Keratinocyte (primary cell): ENCODE data around the gene SLC17A2. TPM values are rescaled to one million over a fixed set of nuclear protein-coding genes. Genes with fewer than 3 reads are reported as not detected.

Source experiments
- DNase-seq: peaks from one replicate; pipeline ENCODE4 v3.0.0-alpha.2; 2011; ENCODE audit warnings: low read depth, missing footprints, low spot score
- FAIRE-seq: peaks from 2 replicates; lab custom pipeline; 2011; peaks lifted over from hg19 to GRCh38; lab: Jason Lieb, UNC
- H2AFZ ChIP-seq: 2 replicates; pipeline ENCODE4 v1.6.0; 2012; ENCODE audit warnings: low read length, control low read depth, inconsistent platforms; ENCODE audit not compliant: control insufficient read depth
- H3K27ac ChIP-seq: 2 replicates; pipeline ENCODE4 v1.5.1; 2011; ENCODE audit warnings: low read length; ENCODE audit not compliant: control insufficient read depth, insufficient read depth
- H3K27me3 ChIP-seq: 3 replicates; pipeline ENCODE4 v1.6.0; 2011; ENCODE audit warnings: low read length; ENCODE audit not compliant: control insufficient read depth, insufficient read depth; ENCODE audit errors: extremely low read depth
- H3K36me3 ChIP-seq, 2 experiments: 2 replicates in 1 of 2; 3 replicates in 1 of 2; pipeline ENCODE4 v1.5.1; 2011; ENCODE audit warnings: low read length in 2 of 2, mild to moderate bottlenecking in 1 of 2; ENCODE audit not compliant: control insufficient read depth in 2 of 2, insufficient read depth in 2 of 2; ENCODE audit errors: extremely low read depth in 1 of 2
- H3K4me1 ChIP-seq: 3 replicates; pipeline ENCODE4 v1.5.1; 2011; ENCODE audit warnings: low read length; ENCODE audit not compliant: control insufficient read depth, insufficient read depth; ENCODE audit errors: extremely low read depth
- H3K4me2 ChIP-seq: 3 replicates; pipeline ENCODE4 v1.6.0; 2011; ENCODE audit warnings: low read depth, low read length; ENCODE audit not compliant: control insufficient read depth, insufficient read depth; ENCODE audit errors: extremely low read depth
- H3K4me3 ChIP-seq, 3 experiments: fragments of 200-600 bp in 1 of 3; sonication (generic) in 1 of 3; 2 replicates in 2 of 3; 3 replicates in 1 of 3; pipeline ENCODE4 v1.5.1; 2011 to 2016; ENCODE audit warnings: low read length in 3 of 3, mild to moderate bottlenecking in 3 of 3, control low read depth in 2 of 3, inconsistent platforms in 1 of 3, low read depth in 1 of 3, mixed read lengths in 1 of 3, mixed run types in 1 of 3, moderate library complexity in 1 of 3; ENCODE audit not compliant: control insufficient read depth in 2 of 3, insufficient read depth in 2 of 3; ENCODE audit errors: extremely low read depth in 1 of 3
- H3K79me2 ChIP-seq: 2 replicates; pipeline ENCODE4 v1.6.0; 2012; ENCODE audit warnings: low read length; ENCODE audit not compliant: control insufficient read depth, insufficient read depth
- H3K9ac ChIP-seq: 3 replicates; pipeline ENCODE4 v1.6.0; 2011; ENCODE audit warnings: low read length; ENCODE audit not compliant: control insufficient read depth, insufficient read depth; ENCODE audit errors: extremely low read depth
- H3K9me1 ChIP-seq: 3 replicates; pipeline ENCODE4 v1.6.0; 2011; ENCODE audit warnings: low read length; ENCODE audit not compliant: control insufficient read depth, insufficient read depth; ENCODE audit errors: extremely low read depth
- H3K9me3 ChIP-seq: 2 replicates; pipeline ENCODE4 v1.5.1; 2012; ENCODE audit warnings: low read depth, low read length; ENCODE audit not compliant: control insufficient read depth
- H4K20me1 ChIP-seq: 3 replicates; pipeline ENCODE4 v1.6.0; 2011; ENCODE audit warnings: low read length; ENCODE audit not compliant: control insufficient read depth, insufficient read depth; ENCODE audit errors: extremely low read depth
- EZH2 ChIP-seq: IDR thresholded peaks from one replicate; pipeline ENCODE4 v1.6.1; 2012; ENCODE audit warnings: inconsistent platforms, mild to moderate bottlenecking, low read length, moderate library complexity
- dilution Hi-C: fragments of 300-500 bp; cut with MboI; formaldehyde crosslinking; loops from one replicate; pipeline ENCODE4 v1.7.0; 2020; ENCODE audit warnings: low sequenced_read_pairs; ENCODE audit not compliant: extremely low pct_ligation_motif_present
- polyA plus RNA-seq, 5 experiments: library from polyadenylated mRNA; depleted of rRNA in 3 of 5; stranded (reverse) in 3 of 5; stranded (forward) in 1 of 5; unstranded in 1 of 5; fragments of >200 nt; gene quantifications; 1 replicate in 1 of 5; 2 replicates in 3 of 5; 3 replicates in 1 of 5; pipeline versions ENCODE4 v1.2.1 to v1.2.3, GENCODE V29; 2011 to 2012; ENCODE audit warnings: missing spikeins in 2 of 5, low read depth in 1 of 5, low replicate concordance in 1 of 5
- TF ChIP-seq, protein P1 (sequence below), 3 experiments: IDR thresholded peaks in 1 of 3; conservative IDR thresholded peaks in 1 of 3; optimal IDR thresholded peaks in 1 of 3; 2 replicates in 2 of 3; 3 replicates in 1 of 3; pipeline versions ENCODE3 to v1.5.1; 2011; ENCODE audit warnings: low read length in 3 of 3, mild to moderate bottlenecking in 3 of 3, moderate library complexity in 2 of 3, control low read depth in 1 of 3, inconsistent platforms in 1 of 3; ENCODE audit not compliant: insufficient read depth in 2 of 3; ENCODE audit errors: extremely low read depth in 1 of 3

SLC17A2 gene
- polyA plus RNA-seq, 1 donor (not counting 4 experiments of a cell fraction or from before 2014, with no cell fraction given): not detected

DNA sequence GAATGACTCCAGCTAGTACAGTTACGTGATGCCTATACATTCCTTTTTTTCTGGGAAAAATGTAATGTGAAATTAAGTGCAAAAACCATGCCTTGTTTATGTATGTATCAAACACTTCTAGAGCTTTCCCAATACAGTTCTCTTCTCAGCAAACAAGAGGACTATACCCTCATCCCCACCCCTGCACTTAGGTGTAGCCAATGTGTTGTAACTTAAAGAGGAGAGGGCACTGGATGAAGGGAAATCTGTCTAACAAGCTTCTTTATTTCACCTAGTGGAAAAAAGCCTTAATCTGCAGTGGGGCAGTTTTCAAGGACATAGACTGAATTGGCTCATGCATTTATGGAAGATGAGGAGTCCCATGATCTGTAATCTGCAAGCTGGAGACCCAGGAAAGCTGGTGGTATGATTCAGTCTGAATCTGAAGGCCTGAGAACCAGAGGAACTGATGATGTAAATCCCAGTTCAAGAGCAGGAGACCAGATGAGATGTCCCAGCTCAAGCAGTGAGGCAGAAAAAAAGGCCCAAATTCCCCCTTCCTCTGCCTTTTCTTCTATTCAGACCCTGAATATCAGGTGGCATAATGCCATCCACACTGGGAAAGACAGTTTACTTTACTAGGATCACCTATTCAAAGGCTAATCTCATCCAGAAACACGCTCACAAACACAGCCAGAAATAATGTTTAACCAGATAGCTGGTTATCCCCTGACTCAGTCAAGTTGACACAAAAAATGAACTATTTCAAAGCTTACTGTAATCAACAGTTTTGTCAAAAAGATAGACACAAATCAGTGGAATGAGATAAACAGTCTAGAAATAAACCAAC is 30.7 kb downstream of the SLC17A2 start:
- dilution Hi-C loops: no loop called here
- H2AFZ ChIP-seq: no peak overlapping the region

DNA sequence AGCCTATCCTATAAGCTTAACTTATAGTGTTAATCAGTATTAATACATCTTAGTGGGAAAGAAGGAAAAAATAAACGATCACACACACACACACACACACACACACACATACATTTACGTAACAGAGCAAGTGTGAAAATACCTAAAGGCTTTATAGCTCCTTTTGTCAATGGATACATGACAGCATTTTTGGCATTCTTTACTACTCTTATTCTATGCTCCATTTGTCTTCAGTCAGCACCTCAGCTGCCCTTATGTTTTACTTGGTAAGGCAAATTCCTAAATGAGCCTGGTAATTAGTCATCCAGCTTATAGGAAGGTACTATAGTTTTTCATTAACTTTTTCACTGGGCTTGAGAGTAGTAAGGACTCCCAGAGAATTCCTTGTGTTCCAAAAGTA is 31.4 kb downstream of the SLC17A2 start:
- Histone ChIP-seq H3K4me3 (no peak overlapping the region), H2AFZ (no peak overlapping the region), H3K4me1 (no peaks in the 10 kb centered on the region), H3K4me2 (no peak overlapping the region), H3K9ac (no peak overlapping the region), H3K27ac (no peak overlapping the region), H3K36me3 (no peaks in the 10 kb centered on the region), H3K79me2 (no peaks in the 10 kb centered on the region), H4K20me1 (no peaks in the 10 kb centered on the region), H3K9me1 (no peaks in the 10 kb centered on the region), H3K9me3 (no peaks in the 10 kb centered on the region), H3K27me3 (no peaks in the 10 kb centered on the region)
- DNase-seq (no peak), FAIRE-seq (no peak)
- no peak for TF ChIP-seq EZH2
- TF ChIP-seq, protein P1, sequence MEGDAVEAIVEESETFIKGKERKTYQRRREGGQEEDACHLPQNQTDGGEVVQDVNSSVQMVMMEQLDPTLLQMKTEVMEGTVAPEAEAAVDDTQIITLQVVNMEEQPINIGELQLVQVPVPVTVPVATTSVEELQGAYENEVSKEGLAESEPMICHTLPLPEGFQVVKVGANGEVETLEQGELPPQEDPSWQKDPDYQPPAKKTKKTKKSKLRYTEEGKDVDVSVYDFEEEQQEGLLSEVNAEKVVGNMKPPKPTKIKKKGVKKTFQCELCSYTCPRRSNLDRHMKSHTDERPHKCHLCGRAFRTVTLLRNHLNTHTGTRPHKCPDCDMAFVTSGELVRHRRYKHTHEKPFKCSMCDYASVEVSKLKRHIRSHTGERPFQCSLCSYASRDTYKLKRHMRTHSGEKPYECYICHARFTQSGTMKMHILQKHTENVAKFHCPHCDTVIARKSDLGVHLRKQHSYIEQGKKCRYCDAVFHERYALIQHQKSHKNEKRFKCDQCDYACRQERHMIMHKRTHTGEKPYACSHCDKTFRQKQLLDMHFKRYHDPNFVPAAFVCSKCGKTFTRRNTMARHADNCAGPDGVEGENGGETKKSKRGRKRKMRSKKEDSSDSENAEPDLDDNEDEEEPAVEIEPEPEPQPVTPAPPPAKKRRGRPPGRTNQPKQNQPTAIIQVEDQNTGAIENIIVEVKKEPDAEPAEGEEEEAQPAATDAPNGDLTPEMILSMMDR (optimal IDR thresholded peaks at IDR 0.05 in 1 of 3, IDR thresholded peaks at IDR 0.05 in 1 of 3, conservative IDR thresholded peaks at IDR 0.05 in 1 of 3; ENCODE audit: extremely low read depth in 1 of 3, insufficient read depth in 2 of 3, low read length in 3 of 3): no peak
- dilution Hi-C loops: no loop called here

More for the DNA sequence above, 30.7 kb downstream of the SLC17A2 start:
- Histone ChIP-seq H3K4me1 (no peaks in the 10 kb centered on the region), H3K27ac (no peak overlapping the region), H3K27me3 (no peaks in the 10 kb centered on the region), H3K9me1 (no peaks in the 10 kb centered on the region), H3K9me3 (no peaks in the 10 kb centered on the region), H3K36me3 (no peaks in the 10 kb centered on the region), H3K4me2 (no peak overlapping the region), H3K4me3 (no peak overlapping the region), H3K9ac (no peak overlapping the region), H4K20me1 (no peaks in the 10 kb centered on the region), H3K79me2 (no peaks in the 10 kb centered on the region)
- TF ChIP-seq EZH2: no peak
- TF ChIP-seq, protein P1 (optimal IDR thresholded peaks at IDR 0.05 in 1 of 3, IDR thresholded peaks at IDR 0.05 in 1 of 3, conservative IDR thresholded peaks at IDR 0.05 in 1 of 3; ENCODE audit: extremely low read depth in 1 of 3, insufficient read depth in 2 of 3, low read length in 3 of 3): no peak
- DNase-seq (no peak), FAIRE-seq (no peak)
